Endothelial cell of umbilical vein (primary cell): ENCODE results near the gene TWF2.

Experiments used
- CTCF ChIP-seq, 2 donors: IDR thresholded peaks; 1 replicate in 1 of 2; 2 replicates in 1 of 2; pipeline ENCODE4 v1.5.1; 2011; ENCODE audit warnings: low read length in 2 of 2, mild to moderate bottlenecking in 2 of 2, moderate library complexity in 2 of 2, control low read depth in 1 of 2, inconsistent platforms in 1 of 2, low read depth in 1 of 2; ENCODE audit not compliant: insufficient read depth in 1 of 2; ENCODE audit errors: extremely low read depth in 1 of 2
- EZH2 ChIP-seq: IDR thresholded peaks from 2 replicates; pipeline ENCODE4 v1.6.1; 2012; ENCODE audit warnings: borderline replicate concordance, low read depth, mild to moderate bottlenecking, moderate library complexity, low read length, inconsistent platforms; ENCODE audit not compliant: severe bottlenecking
- FOS ChIP-seq: IDR thresholded peaks from 2 replicates; pipeline ENCODE4 v1.6.1; 2011; ENCODE audit warnings: mild to moderate bottlenecking, low read length, moderate library complexity, borderline replicate concordance; ENCODE audit not compliant: insufficient read depth
- GATA2 ChIP-seq: IDR thresholded peaks from 2 replicates; pipeline ENCODE4 v1.7.0; 2011; ENCODE audit warnings: low read depth, mild to moderate bottlenecking, moderate library complexity, mixed read lengths, low read length; ENCODE audit not compliant: insufficient read length, insufficient read depth
- JUN ChIP-seq: IDR thresholded peaks from 2 replicates; pipeline ENCODE4 v1.6.1; 2011; ENCODE audit warnings: borderline replicate concordance, low read depth; ENCODE audit not compliant: insufficient read length, insufficient read depth
- MAX ChIP-seq: IDR thresholded peaks from 2 replicates; pipeline ENCODE4 v1.6.1; 2011; ENCODE audit not compliant: insufficient read depth, insufficient read length
- MYC ChIP-seq: IDR thresholded peaks from one replicate; pipeline ENCODE4 v1.6.1; 2011; ENCODE audit warnings: mild to moderate bottlenecking, low read depth, low read length
- POLR2A ChIP-seq: IDR thresholded peaks from 2 replicates; pipeline ENCODE4 v1.6.1; 2012; ENCODE audit warnings: low read depth, mild to moderate bottlenecking, control low read depth, low read length
- POLR2AphosphoS5 ChIP-seq: IDR thresholded peaks from 2 replicates; pipeline ENCODE4 v1.6.1; 2012; ENCODE audit warnings: low read depth, mild to moderate bottlenecking, control low read depth, low read length, moderate library complexity; ENCODE audit not compliant: insufficient read depth

DNA sequence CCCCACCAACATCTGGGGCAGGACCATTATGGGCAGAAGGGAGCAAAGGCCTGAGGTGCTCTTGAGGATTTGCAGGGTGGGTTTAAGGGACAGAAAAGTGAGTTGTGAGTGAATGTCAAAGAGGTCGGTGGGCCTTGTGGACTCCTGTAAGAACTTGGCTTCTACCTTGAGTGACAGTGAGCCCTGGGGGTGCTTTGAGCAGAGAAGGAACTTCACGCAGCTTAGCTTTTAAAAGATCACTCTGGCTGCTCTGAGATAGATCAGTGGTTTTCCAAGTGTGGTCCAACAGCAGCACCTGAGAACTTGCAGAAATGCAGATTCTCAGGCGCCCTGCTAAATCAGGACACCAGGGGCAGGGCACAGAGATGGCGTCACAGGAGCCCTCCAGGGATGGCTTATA lies 56.3 kb downstream of the TWF2 start:
- no peak for TF ChIP-seq CTCF (IDR thresholded peaks at IDR 0.05; ENCODE audit: extremely low read depth in 1 of 2, insufficient read depth in 1 of 2, low read depth in 1 of 2, low read length in 2 of 2)
- TF ChIP-seq POLR2AphosphoS5, result no peak
- TF ChIP-seq EZH2, result no peak
- no peak for TF ChIP-seq MYC
- no peak for TF ChIP-seq POLR2A
- no peak for TF ChIP-seq FOS
- TF ChIP-seq MAX, result no peak
- TF ChIP-seq JUN, result no peak
- no peak for TF ChIP-seq GATA2
